Upper lobe of right lung (tissue), 1 donor: ENCODE measurements around the gene EXTL2. TPM values are rescaled to one million over a fixed set of nuclear protein-coding genes. Genes with fewer than 3 reads are reported as not detected.
"Not testable (repeated sequence)": the region's sequence is repeated elsewhere in the genome, so short reads cannot be mapped to it uniquely, and the experiment has no call there.

Experiments
- ATAC-seq: fragments of 200-7000 bp; cut with Tn5 transposase; one replicate; pipeline ENCODE4 v1.9.1; 2020; ENCODE audit warnings: mild to moderate bottlenecking, moderate library complexity
- DNase-seq: peaks from one replicate; pipeline ENCODE4 v3.0.0-alpha.2; 2020
- H3K27ac ChIP-seq: fragments of 200-600 bp; one replicate; pipeline ENCODE4 v1.8.0; 2022
- H3K27me3 ChIP-seq: fragments of 200-600 bp; one replicate; pipeline ENCODE4 v1.8.0; 2022; ENCODE audit warnings: mild to moderate bottlenecking
- H3K36me3 ChIP-seq: fragments of 200-600 bp; one replicate; pipeline ENCODE4 v1.8.0; 2022
- H3K4me1 ChIP-seq: fragments of 200-600 bp; one replicate; pipeline ENCODE4 v1.8.0; 2022
- H3K4me3 ChIP-seq: fragments of 200-600 bp; one replicate; pipeline ENCODE4 v1.8.0; 2022; ENCODE audit warnings: mild to moderate bottlenecking
- H3K9me3 ChIP-seq: fragments of 200-600 bp; one replicate; pipeline ENCODE4 v1.8.0; 2022
- intact Hi-C: fragments of 100-400 bp; cut with DNase I; formaldehyde crosslinking; loops from one replicate; pipeline ENCODE4 v1.11.0; 2022
- total RNA-seq: library from RNA; stranded (reverse); fragmentation: NEBNext Ultra II Directional; extraction: Animal tissue kit (Norgen Biotek cat#: 25700); gene quantifications from one replicate; pipeline ENCODE4 v1.2.1, GENCODE V29; 2021
- TF ChIP-seq, protein P1 (sequence below): fragments of 200-600 bp; IDR thresholded peaks from one replicate; pipeline ENCODE4 v1.8.0; 2022; ENCODE audit warnings: antibody characterized with exemption
- donor health status: DM: no; HTN: yes; CAD: no; lungs with severe emphysema.

The EXTL2 gene
- total RNA-seq, 1 donor from 2014 or later = 11.6 TPM

GRCh38 chr1:100847361-100848082, 47.1 kb downstream of the EXTL2 start:
- ATAC-seq = no peak

GRCh38 chr1:100843160-100843559, 51.5 kb downstream of the EXTL2 start:
- intact Hi-C loops, ATAC-seq, H3K27ac ChIP-seq, DNase-seq, H3K27me3 ChIP-seq, H3K4me3 ChIP-seq, H3K9me3 ChIP-seq, H3K36me3 ChIP-seq, H3K4me1 ChIP-seq: not testable (repeated sequence)

More at GRCh38 chr1:100847361-100848082, 47.1 kb downstream of the EXTL2 start:
- H3K36me3 ChIP-seq = no peaks in the 10 kb centered on the region
- H3K27me3 ChIP-seq = no peaks in the 10 kb centered on the region
- no peak for DNase-seq
- H3K9me3 ChIP-seq = no peaks in the 10 kb centered on the region
- TF ChIP-seq, protein P1, sequence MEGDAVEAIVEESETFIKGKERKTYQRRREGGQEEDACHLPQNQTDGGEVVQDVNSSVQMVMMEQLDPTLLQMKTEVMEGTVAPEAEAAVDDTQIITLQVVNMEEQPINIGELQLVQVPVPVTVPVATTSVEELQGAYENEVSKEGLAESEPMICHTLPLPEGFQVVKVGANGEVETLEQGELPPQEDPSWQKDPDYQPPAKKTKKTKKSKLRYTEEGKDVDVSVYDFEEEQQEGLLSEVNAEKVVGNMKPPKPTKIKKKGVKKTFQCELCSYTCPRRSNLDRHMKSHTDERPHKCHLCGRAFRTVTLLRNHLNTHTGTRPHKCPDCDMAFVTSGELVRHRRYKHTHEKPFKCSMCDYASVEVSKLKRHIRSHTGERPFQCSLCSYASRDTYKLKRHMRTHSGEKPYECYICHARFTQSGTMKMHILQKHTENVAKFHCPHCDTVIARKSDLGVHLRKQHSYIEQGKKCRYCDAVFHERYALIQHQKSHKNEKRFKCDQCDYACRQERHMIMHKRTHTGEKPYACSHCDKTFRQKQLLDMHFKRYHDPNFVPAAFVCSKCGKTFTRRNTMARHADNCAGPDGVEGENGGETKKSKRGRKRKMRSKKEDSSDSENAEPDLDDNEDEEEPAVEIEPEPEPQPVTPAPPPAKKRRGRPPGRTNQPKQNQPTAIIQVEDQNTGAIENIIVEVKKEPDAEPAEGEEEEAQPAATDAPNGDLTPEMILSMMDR = no peak
- peak overlapping the region; percentile 25 for H3K4me3 ChIP-seq
- H3K27ac ChIP-seq = no peak overlapping the region
- H3K4me1 ChIP-seq = no peaks in the 10 kb centered on the region
- intact Hi-C loops = no loop called here

GRCh38 chr1:100835866-100836842, 58.5 kb downstream of the EXTL2 start:
- DNase-seq (no peak), ATAC-seq (no peak)
- intact Hi-C loops = no loop called here
- H3K27me3 ChIP-seq = no peaks in the 10 kb centered on the region
- no peak overlapping the region for H3K27ac ChIP-seq
- no peaks in the 10 kb centered on the region for H3K36me3 ChIP-seq
- TF ChIP-seq, protein P1 = no peak
- no peak overlapping the region for H3K4me3 ChIP-seq
- H3K4me1 ChIP-seq = no peaks in the 10 kb centered on the region
- H3K9me3 ChIP-seq = no peaks in the 10 kb centered on the region

- no peak for DNase-seq
- Histone ChIP-seq H3K36me3 (no peaks in the 10 kb centered on the region), H3K4me1 (no peaks in the 10 kb centered on the region), H3K4me3 (no peak overlapping the region), H3K27ac (no peak overlapping the region), H3K9me3 (no peaks in the 10 kb centered on the region), H3K27me3 (no peaks in the 10 kb centered on the region)
- TF ChIP-seq, protein P1 = peak; percentile 30
- intact Hi-C loops = no loop called here
- ATAC-seq = no peak
Measured at GRCh38 chr1:100834777-100835660, 59.6 kb downstream of the EXTL2 start.

GRCh38 chr1:100832694-100833428, 61.8 kb downstream of the EXTL2 start:
- Histone ChIP-seq H3K4me3 (no peak overlapping the region), H3K27ac (no peak overlapping the region), H3K36me3 (no peaks in the 10 kb centered on the region), H3K27me3 (no peaks in the 10 kb centered on the region), H3K9me3 (no peaks in the 10 kb centered on the region), H3K4me1 (no peaks in the 10 kb centered on the region)
- ATAC-seq (no peak), DNase-seq (no peak)
- intact Hi-C loops = no loop called here
- TF ChIP-seq, protein P1 = no peak

DNA sequence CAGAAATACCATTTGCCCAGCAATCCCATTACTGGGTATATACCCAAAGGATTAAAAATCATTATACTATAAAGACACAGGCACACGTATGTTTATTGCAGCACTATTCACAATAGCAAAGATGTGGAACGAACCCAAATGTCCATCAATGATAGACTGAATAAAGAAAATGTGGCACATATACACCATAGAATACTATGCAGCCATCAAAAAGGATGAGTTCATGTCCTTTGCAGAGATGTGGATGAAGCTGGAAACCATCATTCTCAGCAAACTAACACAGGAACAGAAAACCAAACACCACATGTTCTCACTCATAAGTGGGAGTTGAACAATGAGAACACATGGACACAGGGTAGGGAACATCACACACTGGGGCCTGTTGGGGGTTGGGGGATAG, 69.0 kb downstream of the EXTL2 start:
- H3K9me3 ChIP-seq, H3K4me3 ChIP-seq, H3K36me3 ChIP-seq, intact Hi-C loops, H3K4me1 ChIP-seq, H3K27ac ChIP-seq, H3K27me3 ChIP-seq, DNase-seq, ATAC-seq: not testable (repeated sequence)
